Activated naive CD8-positive, alpha-beta T cell (primary cell): Measurements from ENCODE around the gene C16orf74.

ENCODE experiments used
- H3K27ac Mint-ChIP-seq: one replicate; pipeline ENCODE4 v1.8.0; 2021; ENCODE audit warnings: mixed read lengths
- H3K27me3 Mint-ChIP-seq: one replicate; pipeline ENCODE4 v1.8.0; 2021; ENCODE audit warnings: mixed read lengths
- H3K36me3 Mint-ChIP-seq: one replicate; pipeline ENCODE4 v1.8.0; 2021; ENCODE audit warnings: mixed read lengths
- H3K4me1 Mint-ChIP-seq: one replicate; pipeline ENCODE4 v1.8.0; 2021; ENCODE audit warnings: low read depth, mixed read lengths
- H3K4me3 Mint-ChIP-seq: one replicate; pipeline ENCODE4 v1.8.0; 2021; ENCODE audit warnings: mild to moderate bottlenecking, mixed read lengths
- H3K9me3 Mint-ChIP-seq: one replicate; pipeline ENCODE4 v1.8.0; 2021; ENCODE audit warnings: low read depth, mixed read lengths

The C16orf74 gene

DNA sequence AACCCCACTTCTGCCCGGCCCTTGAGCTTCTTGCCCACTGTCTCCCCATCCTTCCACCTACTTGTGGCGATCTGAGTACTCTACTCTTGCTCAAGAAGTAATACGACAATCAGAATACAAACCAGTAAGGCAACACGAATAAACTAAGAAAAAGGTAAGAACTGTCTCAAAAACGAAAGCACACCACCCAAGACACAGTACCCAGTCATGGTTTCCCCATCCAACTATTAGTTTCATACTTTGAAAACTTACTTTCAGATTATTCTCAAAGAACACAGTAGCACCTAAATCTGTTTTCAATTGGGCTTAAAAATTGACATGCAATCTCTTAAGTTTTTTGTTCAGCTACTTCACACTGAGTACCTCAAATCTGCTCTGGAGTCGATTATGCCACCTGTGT lies 76.1 kb downstream of the C16orf74 start:
- Mint-ChIP-seq H3K9me3 (no peaks in the 10 kb centered on the region), H3K4me1 (peaks cover 2% of the 10 kb centered on the region), H3K27me3 (no peaks in the 10 kb centered on the region), H3K4me3 (no peak overlapping the region), H3K27ac (peak overlapping the region; percentile 46), H3K36me3 (no peaks in the 10 kb centered on the region)

DNA sequence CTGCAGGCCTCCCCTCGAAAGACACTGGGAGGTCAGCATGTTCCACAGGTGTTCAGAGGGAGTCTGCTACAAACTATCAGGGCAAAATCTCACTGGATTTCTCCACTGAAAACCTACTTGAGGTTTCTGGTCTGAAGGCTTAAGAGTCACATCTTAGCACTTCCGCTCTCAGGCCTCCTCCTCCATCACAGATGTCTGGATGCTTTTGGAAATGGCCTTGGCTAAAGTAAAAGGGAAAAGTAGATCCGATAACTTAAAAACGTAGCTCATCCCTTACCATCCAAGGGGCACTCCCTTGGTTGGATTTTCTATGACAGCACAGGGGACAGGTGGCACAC lies 76.5 kb downstream of the C16orf74 start:
- H3K4me1 Mint-ChIP-seq: peaks cover 2% of the 10 kb centered on the region
- peak overlapping the region; percentile 46 for H3K27ac Mint-ChIP-seq
- no peaks in the 10 kb centered on the region for H3K36me3 Mint-ChIP-seq
- H3K4me3 Mint-ChIP-seq: no peak overlapping the region
- no peaks in the 10 kb centered on the region for H3K27me3 Mint-ChIP-seq
- H3K9me3 Mint-ChIP-seq: no peaks in the 10 kb centered on the region

DNA sequence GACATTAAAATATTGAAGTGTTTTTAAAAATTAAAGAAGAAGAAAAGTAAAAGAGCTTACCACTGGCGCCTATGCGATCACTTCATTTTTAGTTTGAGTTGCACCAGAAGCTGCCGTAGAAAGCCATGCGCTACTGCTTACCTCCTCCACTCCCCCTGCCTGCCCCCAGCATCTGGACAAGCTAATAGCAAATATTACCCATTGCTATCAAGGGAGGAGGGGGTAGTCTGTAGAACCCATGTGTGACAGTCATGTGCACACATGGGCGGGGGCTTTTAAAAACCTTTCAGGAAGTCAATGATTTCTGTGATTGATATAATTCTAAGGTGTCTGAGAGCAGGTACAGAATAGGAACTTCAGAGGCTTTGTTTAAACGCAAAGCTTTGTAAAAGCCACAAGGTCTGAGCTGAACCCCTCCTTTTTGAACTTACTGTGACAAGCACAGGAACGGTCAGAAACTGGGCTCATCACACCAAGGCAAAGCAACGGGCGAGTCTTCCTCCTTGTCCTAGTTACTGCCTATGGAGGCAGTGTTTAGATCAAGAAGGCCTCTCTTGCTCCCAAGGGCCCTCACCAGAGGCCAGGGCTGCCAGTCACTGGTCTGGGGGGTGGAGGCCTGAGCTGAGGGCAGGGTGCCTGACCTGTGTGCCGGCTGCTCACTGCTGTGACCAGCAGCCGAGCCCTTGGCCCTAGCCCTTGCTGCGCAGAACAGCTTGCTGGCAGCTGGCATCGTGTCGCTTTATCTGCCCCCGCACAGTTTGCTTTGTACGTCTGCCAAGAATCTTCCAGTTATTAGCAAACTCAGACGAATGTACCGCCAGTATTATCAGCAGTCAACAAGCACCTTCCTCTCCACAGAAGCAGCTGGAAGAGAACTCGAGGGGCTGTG lies 77.1 kb downstream of the C16orf74 start:
- Mint-ChIP-seq H3K9me3 (no peaks in the 10 kb centered on the region), H3K36me3 (no peaks in the 10 kb centered on the region), H3K27me3 (no peaks in the 10 kb centered on the region), H3K27ac (no peak overlapping the region), H3K4me1 (peaks cover 2% of the 10 kb centered on the region), H3K4me3 (no peak overlapping the region)

DNA sequence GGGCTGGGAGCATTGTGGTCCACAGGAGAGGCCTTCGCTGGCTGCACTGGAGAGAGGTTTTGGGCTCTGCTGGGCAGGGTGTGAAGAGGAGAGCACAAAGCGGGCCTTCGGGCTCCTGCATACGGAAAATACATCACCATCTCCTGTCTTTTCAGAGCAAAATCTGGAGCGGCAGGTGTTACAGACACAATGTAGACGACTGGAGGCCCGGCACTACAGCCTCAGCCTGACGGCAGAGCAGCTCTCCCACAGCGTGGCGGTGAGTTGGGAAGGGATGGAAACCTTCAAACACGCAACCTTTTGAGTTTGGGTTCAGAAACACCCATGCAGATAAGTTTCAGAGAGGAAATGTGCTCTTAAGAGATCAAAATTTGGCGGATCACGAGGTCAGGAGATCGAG lies 80.1 kb downstream of the C16orf74 start:
- no peaks in the 10 kb centered on the region for H3K36me3 Mint-ChIP-seq
- H3K4me3 Mint-ChIP-seq: no peak overlapping the region
- H3K4me1 Mint-ChIP-seq: peaks cover 2% of the 10 kb centered on the region
- no peaks in the 10 kb centered on the region for H3K27me3 Mint-ChIP-seq
- H3K27ac Mint-ChIP-seq: peak overlapping the region; percentile 66
- H3K9me3 Mint-ChIP-seq: no peaks in the 10 kb centered on the region

DNA sequence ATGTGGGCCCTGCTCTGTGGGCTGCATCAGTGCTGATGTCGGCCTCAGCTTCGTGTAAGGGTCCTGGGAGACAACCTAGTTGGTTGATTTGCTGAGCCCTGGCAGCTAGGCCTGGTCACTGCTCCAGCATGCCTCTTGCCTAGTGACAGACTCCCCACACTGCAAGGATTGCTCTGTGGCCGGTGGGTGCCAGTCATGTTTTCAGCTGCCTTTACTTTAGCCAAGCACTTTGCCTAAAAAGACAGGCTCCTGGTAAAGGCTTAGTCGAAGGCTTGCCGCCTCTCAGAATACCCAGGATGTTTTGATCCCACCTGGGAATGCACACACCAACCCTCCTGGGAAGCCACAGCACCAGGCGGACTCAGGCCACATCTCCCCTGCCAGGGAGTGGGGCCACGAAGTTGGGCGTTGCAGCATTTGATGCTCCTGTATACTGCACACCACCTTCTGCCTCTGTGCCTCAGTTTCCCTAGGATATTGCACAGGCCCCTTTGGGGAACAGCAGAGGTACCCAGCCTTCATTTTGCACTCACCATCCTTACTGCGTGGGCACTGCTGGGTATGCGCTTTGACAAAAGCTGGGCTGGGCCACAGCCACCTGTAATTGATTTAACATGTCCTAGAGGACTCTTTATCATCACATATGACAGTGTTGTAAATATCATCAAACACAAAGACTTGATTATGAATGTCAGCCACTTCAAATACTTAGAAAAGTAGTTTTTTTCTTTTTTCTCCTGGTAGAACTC lies 82.0 kb downstream of the C16orf74 start:
- Mint-ChIP-seq H3K4me1 (no peaks in the 10 kb centered on the region), H3K27me3 (no peaks in the 10 kb centered on the region), H3K27ac (no peak overlapping the region), H3K4me3 (no peak overlapping the region), H3K9me3 (no peaks in the 10 kb centered on the region), H3K36me3 (no peaks in the 10 kb centered on the region)

DNA sequence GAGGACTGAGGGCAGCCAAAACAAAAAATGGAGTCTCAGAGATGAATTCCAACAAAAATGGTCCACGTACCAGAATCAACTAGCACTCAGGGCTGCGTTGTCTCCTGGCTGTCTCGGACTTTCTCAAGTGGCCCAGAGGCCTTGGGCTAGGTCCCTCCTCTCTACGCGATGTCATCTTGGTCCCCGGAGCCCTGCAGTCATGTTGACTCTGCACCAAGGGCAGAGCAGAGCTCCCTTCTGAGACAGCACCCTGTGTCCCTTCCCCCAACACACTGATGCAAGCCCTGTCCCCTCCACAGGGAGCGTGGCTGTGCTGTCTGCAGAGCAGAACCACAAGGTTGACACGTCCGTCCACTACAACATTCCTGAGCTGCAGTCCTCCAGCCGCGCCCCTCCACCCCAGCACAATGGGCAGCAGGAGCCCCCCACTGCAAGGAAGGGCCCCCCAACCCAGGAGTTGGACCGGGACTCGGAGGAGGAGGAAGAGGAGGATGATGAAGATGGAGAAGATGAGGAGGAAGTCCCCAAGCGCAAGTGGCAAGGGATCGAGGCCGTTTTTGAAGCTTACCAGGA lies 83.0 kb downstream of the C16orf74 start:
- H3K27ac Mint-ChIP-seq: no peak overlapping the region
- no peak overlapping the region for H3K4me3 Mint-ChIP-seq
- no peaks in the 10 kb centered on the region for H3K27me3 Mint-ChIP-seq
- no peaks in the 10 kb centered on the region for H3K4me1 Mint-ChIP-seq
- H3K36me3 Mint-ChIP-seq: peaks cover 2% of the 10 kb centered on the region
- no peaks in the 10 kb centered on the region for H3K9me3 Mint-ChIP-seq

DNA sequence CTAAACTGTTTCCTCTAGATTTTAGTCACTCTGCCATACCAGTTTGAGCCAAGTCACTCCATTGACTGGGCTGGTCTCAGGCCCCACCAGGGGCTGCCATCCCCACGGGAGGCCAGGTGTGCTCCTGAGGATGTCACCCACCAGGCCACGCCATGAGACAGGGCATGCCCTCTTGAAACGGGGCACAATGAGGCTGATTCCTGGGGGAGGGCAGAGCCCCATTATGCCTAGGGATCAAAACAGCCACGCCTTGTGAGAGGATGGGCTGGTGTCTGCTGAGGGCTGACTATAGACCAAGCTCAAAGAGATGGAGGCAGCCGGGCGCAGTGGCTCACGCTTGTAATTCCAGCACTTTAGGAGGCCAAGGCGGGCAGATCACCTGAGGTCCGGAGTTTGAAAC lies 83.6 kb downstream of the C16orf74 start:
- peaks cover 2% of the 10 kb centered on the region for H3K36me3 Mint-ChIP-seq
- H3K9me3 Mint-ChIP-seq: no peaks in the 10 kb centered on the region
- H3K4me1 Mint-ChIP-seq: no peaks in the 10 kb centered on the region
- no peaks in the 10 kb centered on the region for H3K27me3 Mint-ChIP-seq
- no peak overlapping the region for H3K27ac Mint-ChIP-seq
- no peak overlapping the region for H3K4me3 Mint-ChIP-seq

DNA sequence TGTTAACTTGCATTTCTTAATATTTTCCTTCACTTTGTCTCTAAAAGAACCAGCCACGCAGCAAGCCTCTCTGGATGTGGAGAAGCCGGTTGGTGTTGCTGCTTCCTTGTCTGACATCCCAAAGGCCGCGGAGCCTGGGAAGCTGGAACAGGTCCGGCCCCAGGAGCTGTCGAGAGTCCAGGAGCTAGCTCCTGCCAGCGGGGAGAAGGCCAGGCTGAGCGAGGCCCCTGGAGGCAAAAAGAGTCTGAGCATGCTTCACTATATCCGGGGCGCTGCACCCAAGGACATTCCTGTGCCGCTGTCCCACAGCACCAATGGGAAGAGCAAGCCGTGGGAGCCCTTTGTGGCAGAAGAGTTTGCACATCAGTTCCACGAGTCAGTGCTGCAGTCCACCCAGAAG lies 85.0 kb downstream of the C16orf74 start:
- Mint-ChIP-seq H3K4me1 (no peaks in the 10 kb centered on the region), H3K27me3 (no peaks in the 10 kb centered on the region), H3K27ac (no peak overlapping the region), H3K9me3 (no peaks in the 10 kb centered on the region), H3K36me3 (peaks cover 2% of the 10 kb centered on the region), H3K4me3 (no peak overlapping the region)

DNA sequence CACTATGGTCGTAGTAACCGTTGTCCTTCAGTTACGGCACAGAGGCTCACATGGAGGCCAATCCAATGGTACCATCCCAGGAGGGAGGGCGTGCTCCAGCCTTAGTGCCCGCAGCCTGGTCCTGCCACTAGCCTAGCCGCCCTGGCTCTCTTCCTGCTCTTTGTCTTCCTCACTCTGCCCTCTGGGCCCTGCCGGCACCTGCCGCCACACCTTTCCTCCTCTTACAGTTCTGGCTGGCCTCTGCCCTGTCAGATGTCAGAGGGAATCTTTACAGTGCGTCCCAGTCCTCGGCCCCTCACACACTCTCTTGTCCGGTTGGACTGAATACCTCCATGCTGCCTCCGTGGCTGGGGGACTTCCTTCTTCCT lies 85.5 kb downstream of the C16orf74 start:
- H3K27ac Mint-ChIP-seq: no peak overlapping the region
- no peak overlapping the region for H3K4me3 Mint-ChIP-seq
- peaks cover 2% of the 10 kb centered on the region for H3K36me3 Mint-ChIP-seq

DNA sequence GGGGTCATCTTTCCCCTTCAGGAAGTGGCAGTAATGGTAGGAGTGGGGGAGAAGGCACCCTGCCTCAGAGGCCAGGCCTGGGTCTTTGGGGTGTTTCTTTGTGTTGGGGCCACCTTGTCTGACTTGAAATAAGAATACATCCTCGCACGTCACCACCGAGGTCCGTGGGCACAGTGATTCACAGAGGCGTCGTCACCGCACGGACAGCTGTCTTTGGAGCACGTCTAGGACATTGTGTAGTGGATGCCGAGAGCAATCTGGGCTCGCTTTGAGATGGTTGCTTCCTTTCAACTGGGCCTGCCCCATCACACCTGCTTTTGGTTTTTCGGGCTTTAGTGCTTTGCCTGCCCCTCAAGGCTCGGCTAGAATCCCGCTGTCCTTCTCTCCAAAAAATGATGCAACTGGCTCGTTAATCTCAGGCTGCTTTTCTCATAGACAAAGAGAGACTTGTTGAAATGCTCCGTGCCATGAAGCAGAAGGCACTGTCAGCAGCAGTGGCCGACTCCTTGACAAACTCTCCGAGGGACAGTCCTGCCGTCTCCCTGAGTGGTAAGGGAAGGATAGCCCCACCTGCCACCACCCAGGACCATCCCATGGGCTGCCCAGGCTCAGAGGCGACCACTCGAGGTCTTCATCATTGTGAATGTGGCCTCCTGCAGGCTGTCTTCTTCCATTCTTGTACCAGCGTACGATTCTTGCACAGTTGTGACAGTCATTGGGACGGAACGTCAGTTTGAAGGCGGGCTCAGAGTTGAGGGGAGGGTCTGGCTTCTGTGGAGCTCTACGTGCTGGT lies 86.1 kb downstream of the C16orf74 start:
- Mint-ChIP-seq H3K9me3 (no peaks in the 10 kb centered on the region), H3K27me3 (no peaks in the 10 kb centered on the region), H3K4me1 (peaks cover under 1% of the 10 kb centered on the region), H3K27ac (no peak overlapping the region), H3K4me3 (no peak overlapping the region), H3K36me3 (peaks cover 3% of the 10 kb centered on the region)

More for the DNA sequence above, 85.5 kb downstream of the C16orf74 start:
- Mint-ChIP-seq H3K4me1 (no peaks in the 10 kb centered on the region), H3K9me3 (no peaks in the 10 kb centered on the region), H3K27me3 (no peaks in the 10 kb centered on the region)

DNA sequence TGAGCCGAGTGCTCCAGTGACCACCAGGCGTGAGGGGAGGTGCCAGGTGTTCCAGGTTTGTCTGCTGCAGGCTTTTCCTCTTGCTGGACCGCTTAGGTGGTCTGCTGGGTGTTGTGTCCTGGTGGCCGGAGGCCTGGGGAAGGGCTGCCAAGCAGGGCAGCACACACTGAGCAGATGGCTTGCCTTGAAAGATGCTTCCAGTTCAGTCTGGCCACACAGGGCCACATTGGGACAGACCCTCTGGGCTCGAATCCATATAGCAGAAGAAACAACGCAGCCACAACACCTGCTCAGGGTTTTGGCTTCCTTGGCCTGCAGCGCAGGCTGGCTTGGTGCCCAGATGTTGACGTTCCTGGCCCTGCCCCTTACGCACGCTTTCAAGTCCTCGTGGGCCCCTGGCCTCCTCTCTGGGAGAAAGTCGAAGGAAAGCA lies 87.0 kb downstream of the C16orf74 start:
- no peak overlapping the region for H3K27ac Mint-ChIP-seq

DNA sequence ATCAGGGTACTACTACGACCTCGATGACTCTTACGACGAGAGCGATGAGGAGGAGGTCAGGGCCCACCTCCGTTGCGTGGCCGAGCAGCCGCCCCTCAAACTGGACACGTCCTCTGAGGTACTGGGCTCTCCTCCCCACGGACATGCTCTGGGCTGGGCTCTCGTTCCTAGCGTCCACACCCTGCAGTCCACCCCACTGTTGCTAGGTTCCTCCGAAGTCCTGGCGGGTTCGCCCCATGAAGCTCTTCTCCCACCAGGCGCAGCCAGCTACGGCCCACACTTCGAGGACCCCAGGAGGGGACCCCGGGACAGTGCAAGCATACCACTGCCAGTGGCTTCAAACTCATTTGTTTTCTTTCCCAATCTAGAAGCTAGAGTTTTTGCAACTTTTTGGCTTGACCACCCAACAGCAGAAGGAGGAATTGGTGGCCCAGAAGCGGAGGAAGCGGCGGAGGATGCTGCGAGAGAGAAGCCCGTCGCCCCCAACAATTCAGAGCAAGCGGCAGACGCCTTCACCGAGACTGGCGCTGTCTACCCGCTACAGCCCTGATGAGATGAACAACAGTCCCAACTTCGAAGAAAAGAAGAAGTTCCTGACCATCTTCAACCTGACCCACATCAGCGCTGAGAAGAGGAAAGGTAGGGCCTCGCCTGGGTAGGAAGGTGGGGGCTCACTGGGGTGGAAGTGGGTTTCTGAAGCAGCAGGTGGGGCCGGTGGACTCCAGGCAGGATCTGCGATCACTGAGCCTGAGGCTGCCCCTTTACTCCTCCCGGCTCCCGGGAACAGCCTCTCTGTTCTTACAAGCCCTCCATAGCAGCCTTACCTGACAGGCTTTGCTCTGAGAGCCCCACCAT lies 87.7 kb downstream of the C16orf74 start:
- H3K27me3 Mint-ChIP-seq: no peaks in the 10 kb centered on the region
- H3K27ac Mint-ChIP-seq: no peak overlapping the region
- no peak overlapping the region for H3K4me3 Mint-ChIP-seq
- H3K9me3 Mint-ChIP-seq: no peaks in the 10 kb centered on the region
- peaks cover 4% of the 10 kb centered on the region for H3K4me1 Mint-ChIP-seq
- peaks cover 4% of the 10 kb centered on the region for H3K36me3 Mint-ChIP-seq

More for the DNA sequence above, 87.0 kb downstream of the C16orf74 start:
- Mint-ChIP-seq H3K27me3 (no peaks in the 10 kb centered on the region), H3K36me3 (peaks cover 4% of the 10 kb centered on the region), H3K4me3 (no peak overlapping the region), H3K4me1 (peaks cover 4% of the 10 kb centered on the region), H3K9me3 (no peaks in the 10 kb centered on the region)

DNA sequence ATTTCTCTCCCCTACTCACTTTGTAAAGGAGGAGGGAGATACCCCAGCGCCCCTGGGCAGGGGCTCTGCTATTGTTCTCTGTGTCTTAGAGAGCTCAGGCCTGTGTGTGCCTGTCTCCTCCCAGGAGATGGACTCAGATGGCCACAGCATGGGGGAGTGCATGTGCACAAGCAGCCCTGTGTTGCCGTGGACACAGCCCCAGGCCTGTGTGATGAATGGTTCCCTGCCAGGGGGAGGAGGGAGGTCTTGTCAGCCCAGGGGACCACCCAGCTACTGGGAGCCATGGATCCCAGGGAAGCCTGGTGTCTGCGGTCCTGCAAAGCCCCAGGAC lies 88.4 kb downstream of the C16orf74 start:
- H3K4me1 Mint-ChIP-seq: peaks cover 4% of the 10 kb centered on the region
- no peak overlapping the region for H3K4me3 Mint-ChIP-seq
- H3K27me3 Mint-ChIP-seq: no peaks in the 10 kb centered on the region
- H3K27ac Mint-ChIP-seq: no peak overlapping the region
- peaks cover 4% of the 10 kb centered on the region for H3K36me3 Mint-ChIP-seq
- no peaks in the 10 kb centered on the region for H3K9me3 Mint-ChIP-seq
